GM19035 (cell line): ENCODE measurements around the gene BRSK2.

Experiments used
- ATAC-seq: cut with Tn5 transposase; IDR thresholded peaks from one replicate; pipeline ENCODE4 v1.9.1; 2021; ENCODE audit not compliant: unreplicated experiment

BRSK2 gene

GRCh38 chr11:1394936-1395772 lies 5.4 kb downstream of the BRSK2 start:
- no peak for ATAC-seq

GRCh38 chr11:1395773-1396374 lies 6.1 kb downstream of the BRSK2 start:
- ATAC-seq = no peak

- no peak for ATAC-seq
Measured at GRCh38 chr11:1396375-1396841, 6.7 kb downstream of the BRSK2 start.

- no peak for ATAC-seq
Measured at GRCh38 chr11:1397146-1397861, 7.6 kb downstream of the BRSK2 start.

- ATAC-seq = no peak
Measured at GRCh38 chr11:1397862-1398527, 8.3 kb downstream of the BRSK2 start.

GRCh38 chr11:1398528-1399235 lies 8.9 kb downstream of the BRSK2 start:
- no peak for ATAC-seq

- no peak for ATAC-seq
Measured at GRCh38 chr11:1399386-1400316, 9.9 kb downstream of the BRSK2 start.

GRCh38 chr11:1400317-1401170 lies 10.8 kb downstream of the BRSK2 start:
- no peak for ATAC-seq

GRCh38 chr11:1401171-1401445 lies 11.4 kb downstream of the BRSK2 start:
- ATAC-seq = no peak

GRCh38 chr11:1401656-1402221 lies 12.0 kb downstream of the BRSK2 start:
- ATAC-seq = no peak

- ATAC-seq = no peak
Measured at GRCh38 chr11:1402355-1403077, 12.8 kb downstream of the BRSK2 start.

GRCh38 chr11:1403078-1403620 lies 13.4 kb downstream of the BRSK2 start:
- no peak for ATAC-seq

GRCh38 chr11:1403721-1404460 lies 14.2 kb downstream of the BRSK2 start:
- no peak for ATAC-seq

GRCh38 chr11:1404461-1405185 lies 14.9 kb downstream of the BRSK2 start:
- no peak for ATAC-seq

- no peak for ATAC-seq
Measured at GRCh38 chr11:1405186-1406020, 15.7 kb downstream of the BRSK2 start.
